ENCODE results near the gene PACSIN3.
A peak's percentile ranks its signal among the peaks of the same experiment; 100 is the strongest.
"Not testable (repeated sequence)": the region's sequence is repeated elsewhere in the genome, so short reads cannot be mapped to it uniquely, and the experiment has no call there.

Gene PACSIN3

GRCh38 chr11:47192111-47192510 is 5.9 kb upstream of the PACSIN3 start:
- H3K27me3 ChIP-seq (ENCODE audit: control insufficient read depth, insufficient read depth, low read length), result peaks cover 10% of the 10 kb centered on the region
- no peak overlapping the region for H3K27ac ChIP-seq (ENCODE audit: low read depth, low read length)
- no peak overlapping the region for H3K9ac ChIP-seq (ENCODE audit: low read length)

GRCh38 chr11:47191137-47191536 is 4.9 kb upstream of the PACSIN3 start:
- not testable (repeated sequence) for H3K4me3 ChIP-seq (ENCODE audit: low read depth, low read length); H3K27ac ChIP-seq (ENCODE audit: low read depth, low read length); H3K36me3 ChIP-seq (ENCODE audit: control insufficient read depth, insufficient read depth, low read length); H3K27me3 ChIP-seq (ENCODE audit: control insufficient read depth, insufficient read depth, low read length); H3K9me3 ChIP-seq (ENCODE audit: control insufficient read depth, insufficient read depth, low read depth, low read length); H3K9ac ChIP-seq (ENCODE audit: low read length)
- peaks cover 14% of the 10 kb centered on the region for H3K4me1 ChIP-seq (ENCODE audit: control insufficient read depth, insufficient read depth, low read length)

More at GRCh38 chr11:47192111-47192510, 5.9 kb upstream of the PACSIN3 start:
- Histone ChIP-seq H3K9me3 (ENCODE audit: control insufficient read depth, insufficient read depth, low read depth, low read length) (no peaks in the 10 kb centered on the region), H3K4me3 (ENCODE audit: low read depth, low read length) (no peak overlapping the region), H3K4me1 (ENCODE audit: control insufficient read depth, insufficient read depth, low read length) (peaks cover 14% of the 10 kb centered on the region), H3K36me3 (ENCODE audit: control insufficient read depth, insufficient read depth, low read length) (no peaks in the 10 kb centered on the region)

DNA sequence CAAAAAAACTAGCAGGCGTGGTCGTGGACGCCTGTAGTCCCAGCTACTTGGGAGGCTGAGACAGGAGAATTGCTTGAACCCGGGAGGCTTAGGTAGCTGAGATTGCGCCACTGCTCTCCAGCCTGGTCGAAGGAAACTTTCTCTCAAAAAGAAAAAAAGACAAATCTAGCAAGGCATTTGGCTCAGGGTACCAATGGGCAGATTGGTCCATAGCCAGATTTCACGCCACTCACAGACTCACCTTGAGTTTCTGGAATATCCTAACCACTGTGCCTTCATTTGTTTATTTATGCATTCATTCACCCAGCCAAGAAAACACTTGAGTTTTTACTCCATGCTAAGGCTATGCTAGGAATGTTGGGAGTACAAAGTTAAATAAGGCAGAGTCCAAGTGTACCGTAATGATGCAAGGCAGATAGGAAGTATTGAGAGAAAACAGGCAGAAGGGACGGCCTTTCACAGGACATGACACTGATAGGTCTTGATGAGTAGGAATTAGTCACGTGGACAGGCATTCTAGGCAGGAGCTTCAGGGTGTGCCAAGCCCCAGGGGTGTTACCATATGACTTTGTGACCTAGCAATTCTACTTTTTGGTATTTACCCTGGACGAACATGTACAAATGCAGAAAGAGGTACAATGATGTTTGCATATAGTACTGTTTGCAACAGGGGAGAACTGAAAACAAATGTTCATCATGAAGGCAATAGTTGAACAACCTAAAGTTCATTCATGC is 3.0 kb upstream of the PACSIN3 start:
- Histone ChIP-seq H3K9me3 (ENCODE audit: control insufficient read depth, insufficient read depth, low read depth, low read length) (no peaks in the 10 kb centered on the region), H3K36me3 (ENCODE audit: control insufficient read depth, insufficient read depth, low read length) (no peaks in the 10 kb centered on the region), H3K27me3 (ENCODE audit: control insufficient read depth, insufficient read depth, low read length) (peaks cover 10% of the 10 kb centered on the region), H3K9ac (ENCODE audit: low read length) (no peak overlapping the region), H3K4me1 (ENCODE audit: control insufficient read depth, insufficient read depth, low read length) (peaks cover 24% of the 10 kb centered on the region), H3K27ac (ENCODE audit: low read depth, low read length) (no peak overlapping the region), H3K4me3 (ENCODE audit: low read depth, low read length) (no peak overlapping the region)

DNA sequence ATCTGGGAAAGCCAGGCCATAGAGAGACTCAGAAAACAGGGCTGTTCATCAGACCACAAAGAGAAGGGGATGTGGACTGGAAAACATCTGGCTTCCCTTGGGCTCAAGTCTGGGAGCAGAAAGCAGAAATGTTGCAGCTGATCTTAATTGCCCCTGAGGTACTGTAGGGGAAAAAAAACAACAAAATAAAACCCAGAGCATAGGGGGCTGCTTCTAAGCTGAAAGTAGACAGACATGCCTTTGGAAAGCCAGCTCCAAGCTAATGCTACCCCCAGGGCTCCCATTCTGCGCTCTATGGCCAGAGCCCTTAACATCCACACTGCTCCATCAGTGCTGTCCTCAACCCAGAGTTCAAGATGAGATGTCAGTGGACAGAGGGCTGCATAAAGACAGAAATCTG is 2.0 kb upstream of the PACSIN3 start:
- no peak overlapping the region for H3K9ac ChIP-seq (ENCODE audit: low read length)

GRCh38 chr11:47187723-47188122 is 1.5 kb upstream of the PACSIN3 start:
- H3K4me3 ChIP-seq (ENCODE audit: low read depth, low read length), result peak overlapping the region; percentile 80

More for the DNA sequence above, 2.0 kb upstream of the PACSIN3 start:
- no peak overlapping the region for H3K4me3 ChIP-seq (ENCODE audit: low read depth, low read length)
- H3K27me3 ChIP-seq (ENCODE audit: control insufficient read depth, insufficient read depth, low read length), result peaks cover 10% of the 10 kb centered on the region
- peaks cover 28% of the 10 kb centered on the region for H3K4me1 ChIP-seq (ENCODE audit: control insufficient read depth, insufficient read depth, low read length)
- H3K27ac ChIP-seq (ENCODE audit: low read depth, low read length), result no peak overlapping the region
- H3K9me3 ChIP-seq (ENCODE audit: control insufficient read depth, insufficient read depth, low read depth, low read length), result no peaks in the 10 kb centered on the region
- peaks cover 4% of the 10 kb centered on the region for H3K36me3 ChIP-seq (ENCODE audit: control insufficient read depth, insufficient read depth, low read length)

DNA sequence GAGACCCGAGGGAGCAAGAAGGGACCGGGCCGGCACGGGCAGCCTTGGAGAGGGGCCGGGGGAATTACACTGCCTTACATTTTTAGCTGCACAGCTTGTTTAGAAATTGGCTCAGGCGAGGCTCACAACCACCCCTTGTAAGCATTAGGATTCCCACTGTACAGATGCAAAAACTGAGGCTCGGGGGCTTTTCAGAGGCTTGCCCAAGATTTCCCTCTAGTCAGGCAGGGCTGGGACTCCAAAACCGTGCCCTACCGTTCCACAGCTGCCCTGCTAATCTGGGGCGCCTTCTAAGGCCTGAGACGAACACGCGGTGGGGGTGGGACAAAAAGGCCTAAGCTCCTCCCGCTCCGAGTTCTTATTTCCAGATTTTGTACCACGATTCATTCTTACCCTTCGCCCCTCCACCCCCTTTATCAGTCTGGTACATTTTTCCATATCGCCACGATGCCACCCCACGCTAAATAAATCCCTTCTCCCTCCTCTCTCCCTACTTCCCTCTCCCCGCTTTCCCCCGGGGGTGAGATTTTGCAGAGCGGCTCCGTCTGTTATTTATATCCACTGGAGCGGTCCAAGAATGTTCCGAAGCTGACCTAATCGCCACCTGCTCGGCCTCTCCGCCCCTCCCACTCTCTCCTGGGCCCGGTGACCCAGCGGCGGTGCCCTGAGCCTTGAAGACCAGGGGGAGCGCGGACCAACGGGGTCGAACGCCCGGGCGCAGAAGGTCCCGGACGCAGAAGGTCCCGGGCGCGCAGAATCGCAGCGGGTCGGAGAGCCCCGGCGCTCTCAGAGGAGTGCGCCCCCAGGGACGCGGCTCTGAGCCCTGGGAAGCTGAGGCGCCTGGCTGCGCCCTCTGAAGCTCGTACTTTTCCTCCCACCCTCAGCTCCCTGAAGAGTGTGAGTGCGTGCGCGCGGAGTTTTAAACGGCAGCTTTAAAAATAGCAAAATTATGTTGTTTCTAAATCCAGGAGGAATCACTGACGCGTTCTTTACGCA is 764 bp upstream of the PACSIN3 start:
- Histone ChIP-seq H3K36me3 (ENCODE audit: control insufficient read depth, insufficient read depth, low read length) (peaks cover 9% of the 10 kb centered on the region), H3K27ac (ENCODE audit: low read depth, low read length) (peak overlapping the region; percentile 79; the same call in 1 of the 2 replicates), H3K27me3 (ENCODE audit: control insufficient read depth, insufficient read depth, low read length) (peaks cover 10% of the 10 kb centered on the region), H3K9ac (ENCODE audit: low read length) (peak overlapping the region; percentile 72), H3K4me3 (ENCODE audit: low read depth, low read length) (peak overlapping the region; percentile 80), H3K4me1 (ENCODE audit: control insufficient read depth, insufficient read depth, low read length) (peaks cover 28% of the 10 kb centered on the region), H3K9me3 (ENCODE audit: control insufficient read depth, insufficient read depth, low read depth, low read length) (no peaks in the 10 kb centered on the region)

More at GRCh38 chr11:47187723-47188122, 1.5 kb upstream of the PACSIN3 start:
- H3K27me3 ChIP-seq (ENCODE audit: control insufficient read depth, insufficient read depth, low read length), result peaks cover 10% of the 10 kb centered on the region
- H3K4me1 ChIP-seq (ENCODE audit: control insufficient read depth, insufficient read depth, low read length), result peaks cover 28% of the 10 kb centered on the region
- peak overlapping the region; percentile 72 for H3K9ac ChIP-seq (ENCODE audit: low read length)
- H3K27ac ChIP-seq (ENCODE audit: low read depth, low read length), result no peak overlapping the region
- H3K36me3 ChIP-seq (ENCODE audit: control insufficient read depth, insufficient read depth, low read length), result peaks cover 4% of the 10 kb centered on the region
- no peaks in the 10 kb centered on the region for H3K9me3 ChIP-seq (ENCODE audit: control insufficient read depth, insufficient read depth, low read depth, low read length)

DNA sequence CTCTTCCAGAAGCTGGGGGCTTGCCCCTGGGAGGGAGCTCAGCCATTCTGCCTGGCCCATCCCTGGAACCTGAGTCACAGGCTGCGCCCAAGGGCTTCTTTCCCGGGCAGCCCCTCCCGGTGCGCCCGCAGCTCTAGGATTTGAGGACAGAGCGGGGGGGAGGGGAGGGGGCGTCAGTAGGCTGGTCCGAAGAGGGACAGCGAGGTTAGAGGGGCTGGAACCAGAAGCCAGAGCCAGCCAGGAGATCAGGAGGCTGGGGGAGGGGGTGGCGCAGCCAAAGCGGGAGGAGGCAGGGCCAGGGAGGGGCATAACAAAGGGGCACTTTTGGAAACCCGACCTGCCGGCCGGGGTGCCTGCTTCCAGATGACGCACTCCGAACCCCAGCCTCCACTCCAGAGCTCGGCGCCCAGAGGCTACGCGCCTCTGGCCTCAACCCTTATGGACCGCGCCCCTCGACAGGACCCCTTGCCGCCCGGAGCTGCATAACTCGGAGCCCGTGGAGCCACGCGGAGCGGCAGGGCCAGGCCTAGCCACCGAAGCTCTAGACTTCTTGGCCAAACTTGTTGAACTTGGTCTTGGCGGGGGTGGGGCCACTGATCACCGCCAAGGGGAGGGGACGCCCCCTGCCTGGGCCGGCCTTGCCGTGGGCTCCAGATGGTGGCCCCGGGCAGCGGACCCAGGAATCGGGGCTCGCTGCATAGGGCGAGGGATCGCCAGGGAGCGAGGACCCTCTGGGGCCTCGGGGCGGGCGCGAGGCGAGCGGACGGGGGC is 744 bp downstream of the PACSIN3 start:
- Histone ChIP-seq H3K36me3 (ENCODE audit: control insufficient read depth, insufficient read depth, low read length) (peaks cover 13% of the 10 kb centered on the region), H3K4me3 (ENCODE audit: low read depth, low read length) (peak overlapping the region; percentile 80), H3K27ac (ENCODE audit: low read depth, low read length) (peak overlapping the region; percentile 95), H3K9me3 (ENCODE audit: control insufficient read depth, insufficient read depth, low read depth, low read length) (no peaks in the 10 kb centered on the region), H3K4me1 (ENCODE audit: control insufficient read depth, insufficient read depth, low read length) (peaks cover 28% of the 10 kb centered on the region), H3K9ac (ENCODE audit: low read length) (peak overlapping the region; percentile 91), H3K27me3 (ENCODE audit: control insufficient read depth, insufficient read depth, low read length) (peaks cover 10% of the 10 kb centered on the region)

DNA sequence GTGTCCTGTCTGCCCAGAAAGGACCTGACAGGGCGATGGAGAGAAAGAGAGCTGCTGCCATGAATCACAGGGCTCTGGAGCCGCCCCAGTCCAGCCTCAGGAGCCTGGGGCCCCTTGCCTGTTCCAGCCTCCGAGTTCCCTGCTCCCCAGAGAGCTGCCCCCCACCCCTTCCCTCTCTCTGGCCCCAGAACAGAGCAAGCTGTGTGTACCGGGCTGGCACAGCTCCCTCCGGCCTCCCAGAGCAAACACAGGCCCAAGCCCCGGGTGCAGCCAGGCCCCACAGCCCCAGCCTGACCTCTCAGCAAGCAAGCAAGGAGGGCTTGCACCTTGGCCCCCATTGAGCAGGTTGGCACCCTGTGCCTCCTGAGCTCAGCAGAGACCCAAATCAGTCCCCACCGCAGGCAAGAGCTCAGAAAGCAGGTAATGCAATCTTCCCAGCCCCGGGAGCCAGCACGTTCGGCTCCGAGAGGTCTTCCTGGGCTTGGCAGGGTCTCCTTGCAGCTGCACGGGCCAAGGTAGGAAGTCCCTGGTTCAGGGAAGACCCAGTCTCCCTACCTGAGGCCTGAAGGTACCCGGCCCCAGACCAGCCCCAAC is 1.4 kb downstream of the PACSIN3 start:
- H3K4me3 ChIP-seq (ENCODE audit: low read depth, low read length), result peak overlapping the region; percentile 80
- peaks cover 20% of the 10 kb centered on the region for H3K36me3 ChIP-seq (ENCODE audit: control insufficient read depth, insufficient read depth, low read length)
- H3K9ac ChIP-seq (ENCODE audit: low read length), result peak overlapping the region; percentile 91
- peak overlapping the region; percentile 95 for H3K27ac ChIP-seq (ENCODE audit: low read depth, low read length)
- no peaks in the 10 kb centered on the region for H3K9me3 ChIP-seq (ENCODE audit: control insufficient read depth, insufficient read depth, low read depth, low read length)
- peaks cover 28% of the 10 kb centered on the region for H3K4me1 ChIP-seq (ENCODE audit: control insufficient read depth, insufficient read depth, low read length)
- peaks cover 10% of the 10 kb centered on the region for H3K27me3 ChIP-seq (ENCODE audit: control insufficient read depth, insufficient read depth, low read length)

DNA sequence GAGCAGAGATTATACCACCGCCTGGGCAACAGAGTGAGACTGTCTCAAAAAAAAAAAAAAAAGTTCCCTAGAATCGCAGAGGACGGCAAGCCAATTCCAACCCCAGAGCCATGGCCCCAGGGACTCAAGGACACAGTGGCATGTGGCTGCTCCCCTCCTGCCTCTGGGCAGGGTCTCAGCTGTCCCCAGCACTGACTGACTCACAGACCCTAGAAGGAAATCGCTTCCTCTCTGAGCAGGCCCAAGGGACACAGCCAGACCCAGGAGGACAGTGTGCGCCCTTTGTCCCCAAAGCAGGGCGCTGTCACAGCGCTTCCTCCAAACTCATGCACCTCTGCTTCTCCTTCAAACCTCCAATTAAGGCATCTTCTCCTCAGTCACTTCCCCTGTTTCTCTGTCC is 2.3 kb downstream of the PACSIN3 start:
- Histone ChIP-seq H3K4me1 (ENCODE audit: control insufficient read depth, insufficient read depth, low read length) (peaks cover 24% of the 10 kb centered on the region), H3K27ac (ENCODE audit: low read depth, low read length) (no peak overlapping the region), H3K36me3 (ENCODE audit: control insufficient read depth, insufficient read depth, low read length) (peaks cover 27% of the 10 kb centered on the region), H3K9ac (ENCODE audit: low read length) (no peak overlapping the region), H3K4me3 (ENCODE audit: low read depth, low read length) (peak overlapping the region; percentile 80; the same call in 1 of the 2 replicates), H3K27me3 (ENCODE audit: control insufficient read depth, insufficient read depth, low read length) (peaks cover 10% of the 10 kb centered on the region), H3K9me3 (ENCODE audit: control insufficient read depth, insufficient read depth, low read depth, low read length) (no peaks in the 10 kb centered on the region)
